K562 treated with DMSO at 1 percent for 24 hours (cell line): ENCODE data around the gene NLRP7. TPM values are rescaled to one million over a fixed set of nuclear protein-coding genes. Genes with fewer than 3 reads are reported as not detected.

Source experiments
- total RNA-seq: library from RNA; unstranded; fragments of 300-600 nt; gene quantifications from 2 replicates; pipeline ENCODE4 v1.2.3, GENCODE V29; 2022; ENCODE audit warnings: low read depth; ENCODE audit not compliant: insufficient read depth

The NLRP7 gene
- 0.13 TPM in 1 of 2 replicates, not detected in the other for total RNA-seq

GRCh38 chr19:54947381-54947780 lies at the start of gene NLRP7:
Gene NLRP7 (minus strand): TSS chr19:54947530.

GRCh38 chr19:54905803-54906511 lies 41.4 kb downstream of the NLRP7 start, which contains the start of gene NCR1:
Gene NCR1 (plus strand): TSS chr19:54906148. CDS start chr19:54906188, 40 bp downstream.

GRCh38 chr19:54873990-54874389 lies 73.3 kb downstream of the NLRP7 start, which contains the start of gene FCAR:
Gene FCAR (plus strand): TSS chr19:54874235. CDS start chr19:54874290, 55 bp downstream.

Other genes with a start within 250 kb of the NLRP7 start
- gene KIR3DL3, start 223.1 kb downstream of the NLRP7 start, total RNA-seq = not detected in 2 replicates
- gene KIR2DL3, start 209.0 kb downstream of the NLRP7 start, total RNA-seq = not detected in 2 replicates
- not detected in 2 replicates for gene KIR2DL1, start 177.7 kb downstream of the NLRP7 start, total RNA-seq
- not detected in 2 replicates for gene KIR2DL4, start 143.9 kb downstream of the NLRP7 start, total RNA-seq
- gene KIR3DL1, start 131.1 kb downstream of the NLRP7 start, total RNA-seq = not detected in 2 replicates
- gene KIR2DS4, start 114.9 kb downstream of the NLRP7 start, total RNA-seq = not detected in 2 replicates
- gene KIR3DL2, start 97.1 kb downstream of the NLRP7 start, total RNA-seq = not detected in 2 replicates
- not detected in 2 replicates for gene FCAR, start 73.3 kb downstream of the NLRP7 start, total RNA-seq
- gene NCR1, start 41.4 kb downstream of the NLRP7 start, total RNA-seq = not detected in 2 replicates
- gene NLRP2, start 18.8 kb upstream of the NLRP7 start, total RNA-seq = 36.5 and 37.5 TPM in 2 replicates
- 0.95 and 1.1 TPM in 2 replicates for gene GP6, start 90.7 kb upstream of the NLRP7 start, total RNA-seq
- 28.5 and 34.8 TPM in 2 replicates for gene RDH13, start 115.6 kb upstream of the NLRP7 start, total RNA-seq
- 15.6 and 19.8 TPM in 2 replicates for gene EPS8L1, start 128.3 kb upstream of the NLRP7 start, total RNA-seq
- 102 TPM in 2 replicates for gene PPP1R12C, start 170.1 kb upstream of the NLRP7 start, total RNA-seq
- gene TNNT1, start 201.7 kb upstream of the NLRP7 start, total RNA-seq = 320 and 369 TPM in 2 replicates
- gene TNNI3, start 210.2 kb upstream of the NLRP7 start, total RNA-seq = 62.6 and 70.5 TPM in 2 replicates
- gene DNAAF3, start 219.1 kb upstream of the NLRP7 start, total RNA-seq = 19.6 and 22.9 TPM in 2 replicates
- gene SYT5, start 232.8 kb upstream of the NLRP7 start, total RNA-seq = 7.9 and 9.6 TPM in 2 replicates